DMS79 (cell line): ENCODE results near the gene ESYT2.

Experiments used
- DNase-seq: peaks from one replicate; lab custom pipeline; 2025; lab: John Stamatoyannopoulos, UW

ESYT2 gene

DNA sequence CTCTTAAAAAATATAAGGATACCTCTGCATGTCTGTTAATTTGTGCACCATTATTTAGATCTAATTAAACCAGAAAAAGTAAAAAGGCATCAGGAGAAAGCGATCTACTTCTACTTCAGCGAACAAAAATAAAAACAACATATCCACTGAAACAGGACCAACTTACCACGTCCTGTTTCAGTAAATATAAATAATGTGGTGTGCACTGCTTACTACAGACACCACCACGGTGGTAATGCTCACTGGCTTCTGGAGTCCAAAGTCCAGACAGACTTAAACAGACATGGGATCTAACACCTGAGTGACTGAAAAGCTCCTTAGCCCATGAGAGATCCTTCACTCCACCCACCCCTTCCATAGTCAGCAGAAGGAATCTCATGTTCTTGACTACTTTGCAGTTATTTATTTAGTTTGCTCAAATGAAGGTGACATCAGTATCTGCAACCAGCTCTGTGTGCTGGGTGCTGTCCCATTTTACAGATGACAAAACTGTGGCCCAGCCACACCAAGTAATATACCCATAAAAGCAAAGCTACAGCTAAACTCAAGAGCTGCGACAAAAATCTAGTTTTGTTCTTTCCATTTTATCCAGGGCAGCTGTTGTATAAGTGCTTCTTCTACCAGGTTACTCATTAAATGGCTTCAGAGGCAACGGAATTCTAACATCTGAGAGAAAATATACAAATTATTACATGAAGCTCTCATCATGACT, 62.6 kb downstream of the ESYT2 start:
- no peak for DNase-seq

GRCh38 chr7:158765020-158765419, 64.3 kb downstream of the ESYT2 start:
- no peak for DNase-seq

GRCh38 chr7:158763454-158764033, 65.8 kb downstream of the ESYT2 start:
- DNase-seq: no peak

GRCh38 chr7:158761945-158762344, 67.4 kb downstream of the ESYT2 start:
- DNase-seq: no peak

- no peak for DNase-seq
Measured at GRCh38 chr7:158760936-158761335, 68.4 kb downstream of the ESYT2 start.

- no peak for DNase-seq
Measured at GRCh38 chr7:158760445-158760764, 68.9 kb downstream of the ESYT2 start.

DNA sequence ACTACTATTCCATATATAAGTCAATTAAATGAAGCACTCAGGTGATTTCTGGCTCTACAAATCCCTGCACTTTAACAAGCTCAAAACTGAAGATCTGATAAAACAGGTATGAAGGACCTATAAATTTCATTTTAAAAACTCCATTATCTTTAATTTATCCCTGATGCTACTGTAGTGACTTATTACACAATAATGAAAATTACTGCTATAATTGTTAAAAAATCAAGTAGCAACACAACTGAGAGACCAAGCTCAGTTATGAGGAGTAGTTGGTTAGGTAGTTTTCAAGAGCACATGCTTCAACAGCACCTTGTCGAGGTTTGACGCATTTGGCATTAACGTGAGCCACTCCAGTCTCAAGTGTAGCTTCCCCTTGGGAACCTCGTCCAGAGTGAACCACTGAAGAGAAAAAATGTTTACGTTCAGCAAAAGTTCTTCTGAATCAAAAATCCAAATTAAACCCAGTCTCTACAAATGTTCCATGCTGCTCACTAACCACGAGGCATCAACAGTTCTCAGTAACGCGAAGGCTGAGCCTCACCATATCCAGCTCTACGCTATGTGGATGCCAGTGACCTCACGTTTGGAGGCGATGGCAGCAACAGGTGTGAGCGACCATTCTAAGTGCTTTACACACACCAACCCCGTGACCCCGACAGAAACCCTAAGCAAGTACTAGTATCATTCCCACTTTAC, 69.4 kb downstream of the ESYT2 start:
- DNase-seq: peak; percentile 75

DNA sequence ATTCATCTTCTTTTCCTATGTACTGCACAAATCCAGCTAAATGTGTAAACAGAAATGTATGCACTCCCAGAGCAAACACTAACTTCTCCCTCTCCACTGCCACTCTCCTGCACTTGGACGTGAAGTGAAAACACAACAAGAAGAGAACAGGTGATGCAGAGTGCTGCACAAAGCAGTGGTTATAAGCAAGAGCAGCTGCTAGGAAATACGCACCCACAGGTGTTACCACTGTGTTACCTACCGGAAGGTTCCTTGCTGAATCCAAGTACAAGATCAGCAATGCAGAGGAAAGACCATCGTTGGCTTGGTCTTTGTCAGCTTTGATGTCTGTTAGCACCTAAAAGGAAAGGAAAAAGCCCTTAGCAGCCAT, 70.1 kb downstream of the ESYT2 start:
- DNase-seq: no peak

- DNase-seq: no peak
Measured at GRCh38 chr7:158758586-158759244, 70.6 kb downstream of the ESYT2 start.

GRCh38 chr7:158757404-158757989, 71.8 kb downstream of the ESYT2 start:
- DNase-seq: no peak

DNA sequence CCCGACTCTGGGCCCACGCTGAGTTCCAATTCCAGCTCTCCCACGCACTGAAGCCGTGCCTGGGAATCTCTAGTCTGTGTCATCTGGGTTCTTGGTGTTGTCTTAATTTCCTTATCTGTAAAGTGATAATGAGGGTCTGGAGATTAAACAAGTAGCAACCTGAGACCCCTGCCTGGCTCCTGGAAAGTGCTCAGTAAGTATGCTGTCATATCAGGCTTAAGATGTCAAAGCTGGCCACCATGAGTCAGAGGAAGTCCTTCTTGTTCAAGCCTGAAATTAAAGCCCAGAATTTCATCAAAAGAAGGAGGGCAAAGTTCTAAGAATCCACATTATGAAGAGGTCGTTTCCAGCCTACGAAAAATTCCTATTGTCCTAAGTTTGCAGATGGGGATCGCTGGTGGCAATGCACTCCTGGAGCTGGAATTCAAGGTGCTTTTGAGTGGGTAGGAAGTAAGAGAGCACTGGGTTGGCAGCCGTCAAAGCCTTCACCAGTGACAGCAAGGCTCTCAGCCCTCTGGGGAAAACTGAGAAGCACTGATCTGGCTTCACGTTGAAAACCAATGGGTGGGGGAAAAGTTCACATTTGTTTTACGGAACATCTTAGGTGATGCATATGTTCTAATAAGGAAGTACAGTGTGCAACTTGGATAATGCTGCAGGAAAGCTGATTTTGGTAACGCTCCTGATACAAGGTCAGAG, 74.4 kb downstream of the ESYT2 start:
- no peak for DNase-seq

GRCh38 chr7:158753900-158754299, 75.4 kb downstream of the ESYT2 start:
- no peak for DNase-seq

GRCh38 chr7:158751751-158752150, 77.6 kb downstream of the ESYT2 start:
- no peak for DNase-seq

GRCh38 chr7:158751199-158751598, 78.1 kb downstream of the ESYT2 start:
- no peak for DNase-seq

GRCh38 chr7:158750702-158751101, 78.6 kb downstream of the ESYT2 start:
- DNase-seq: no peak

DNA sequence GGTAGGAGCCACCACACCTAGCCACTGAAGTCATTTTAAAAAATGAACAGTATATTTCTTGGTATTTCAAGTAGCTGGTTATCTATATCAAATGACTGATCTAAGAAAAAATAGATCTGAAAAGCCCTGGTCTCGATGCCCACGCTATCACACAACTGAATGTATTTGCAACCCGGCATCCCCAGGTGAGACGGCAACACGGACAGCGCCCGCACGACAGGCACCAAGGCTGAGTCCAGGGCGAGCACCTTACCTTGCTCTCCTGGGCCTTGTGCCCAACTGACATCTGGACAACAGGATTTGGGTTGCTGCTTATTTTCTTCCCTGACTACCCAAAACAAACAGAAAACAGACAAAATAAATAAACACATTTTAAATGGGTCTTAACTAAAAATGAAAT, 79.9 kb downstream of the ESYT2 start:
- no peak for DNase-seq

- no peak for DNase-seq
Measured at GRCh38 chr7:158748335-158748734, 81.0 kb downstream of the ESYT2 start.

DNA sequence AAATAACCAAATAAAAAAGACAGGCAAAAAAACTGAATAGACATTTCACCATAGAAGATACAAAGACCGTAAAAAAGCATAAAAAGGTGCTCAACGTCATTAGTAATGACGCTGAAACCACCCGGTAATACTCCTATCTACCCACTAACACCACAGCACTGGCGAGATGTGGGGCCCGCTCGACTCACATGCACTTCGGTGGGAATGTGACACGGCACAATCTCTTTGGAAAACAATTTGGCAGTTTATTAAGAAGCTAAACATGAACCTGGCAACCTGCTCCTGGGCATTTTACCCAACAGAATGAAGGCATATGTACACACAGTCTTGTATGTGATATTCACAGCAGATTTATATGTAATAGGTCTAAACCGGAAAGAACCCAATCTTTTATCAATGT, 81.9 kb downstream of the ESYT2 start:
- DNase-seq: no peak

- DNase-seq: no peak
Measured at GRCh38 chr7:158746957-158747356, 82.4 kb downstream of the ESYT2 start.

- no peak for DNase-seq
Measured at GRCh38 chr7:158745057-158745715, 84.1 kb downstream of the ESYT2 start.

DNA sequence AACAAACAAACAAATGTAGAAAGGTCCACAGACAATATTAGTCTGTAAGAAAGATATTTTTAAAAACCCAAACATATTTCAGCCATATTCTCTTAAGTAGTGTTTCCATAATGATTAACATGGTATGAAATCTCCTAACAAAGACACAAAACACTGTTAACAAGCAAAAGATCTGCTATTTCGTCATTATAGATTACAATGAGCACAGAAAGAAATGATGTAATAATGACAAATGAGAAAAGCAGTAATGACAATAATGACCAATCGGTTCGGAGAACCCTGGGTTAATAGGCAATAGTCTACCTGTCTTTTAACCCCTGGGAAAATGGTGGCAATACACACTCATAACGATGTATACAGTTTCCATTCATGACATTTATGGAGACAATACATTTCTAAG, 85.2 kb downstream of the ESYT2 start:
- DNase-seq: no peak

DNA sequence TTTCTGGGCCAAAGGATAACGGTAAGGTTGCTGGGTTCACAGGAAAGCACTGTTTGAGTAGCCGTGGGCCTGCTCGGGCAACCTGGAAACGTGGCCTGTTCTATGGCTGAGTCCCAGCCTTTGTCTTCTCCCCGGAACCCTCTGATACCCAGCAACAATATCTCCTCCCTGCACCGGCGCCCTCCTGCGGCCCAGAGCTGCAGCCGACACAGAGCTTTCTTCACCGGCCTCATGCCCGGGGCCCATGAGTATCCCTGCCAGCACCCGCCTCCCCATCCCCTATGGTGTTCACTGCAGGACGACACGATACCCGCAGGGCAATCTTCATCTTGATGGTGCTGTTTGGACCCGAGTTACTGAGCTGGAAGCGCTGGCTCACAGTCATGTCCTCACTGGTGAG, 86.1 kb downstream of the ESYT2 start:
- DNase-seq: no peak
